Astrocyte (in vitro differentiated cells and primary cell): Measurements from ENCODE around the gene LCN10. TPM values are rescaled to one million over a fixed set of nuclear protein-coding genes. Genes with fewer than 3 reads are reported as not detected.

Experiments
- DNase-seq: peaks from one replicate; pipeline ENCODE4 v3.0.0-alpha.2; 2010; ENCODE audit warnings: low read depth
- FAIRE-seq: peaks from 2 replicates; lab custom pipeline; 2011; peaks lifted over from hg19 to GRCh38; lab: Jason Lieb, UNC
- H2AFZ ChIP-seq: 2 replicates; pipeline ENCODE4 v1.6.0; 2012; ENCODE audit warnings: low read depth, low read length, inconsistent platforms
- H3K27ac ChIP-seq: 2 replicates; pipeline ENCODE4 v1.5.1; 2011; ENCODE audit warnings: low read depth, low read length, inconsistent platforms
- H3K27me3 ChIP-seq: 2 replicates; pipeline ENCODE4 v1.6.0; 2011; ENCODE audit warnings: low read length, inconsistent platforms; ENCODE audit not compliant: insufficient read depth
- H3K36me3 ChIP-seq: 2 replicates; pipeline ENCODE4 v1.5.1; 2011; ENCODE audit warnings: low read length, inconsistent platforms; ENCODE audit not compliant: insufficient read depth
- H3K4me1 ChIP-seq: 2 replicates; pipeline ENCODE4 v1.5.1; 2011; ENCODE audit warnings: low read length, inconsistent platforms; ENCODE audit not compliant: insufficient read depth
- H3K4me2 ChIP-seq: 2 replicates; pipeline ENCODE4 v1.6.0; 2012; ENCODE audit warnings: low read length, inconsistent platforms
- H3K4me3 ChIP-seq: 2 replicates; pipeline ENCODE4 v1.5.1; 2011; ENCODE audit warnings: low read depth, mild to moderate bottlenecking, low read length, inconsistent platforms; ENCODE audit not compliant: insufficient read depth
- H3K79me2 ChIP-seq: 2 replicates; pipeline ENCODE4 v1.6.0; 2012; ENCODE audit warnings: mild to moderate bottlenecking, low read length, inconsistent platforms; ENCODE audit not compliant: insufficient read depth
- H3K9ac ChIP-seq: 2 replicates; pipeline ENCODE4 v1.6.0; 2012; ENCODE audit warnings: mild to moderate bottlenecking, low read length, inconsistent platforms
- H3K9me3 ChIP-seq: 2 replicates; pipeline ENCODE4 v1.5.1; 2012; ENCODE audit warnings: low read depth, mild to moderate bottlenecking, low read length, inconsistent platforms; ENCODE audit not compliant: insufficient read depth
- H4K20me1 ChIP-seq: 2 replicates; pipeline ENCODE4 v1.6.0; 2012; ENCODE audit warnings: low read length, inconsistent platforms; ENCODE audit not compliant: insufficient read depth
- H3K27ac Mint-ChIP-seq: one replicate; pipeline ENCODE4 v1.8.0; 2021; ENCODE audit warnings: mild to moderate bottlenecking, mixed read lengths; ENCODE audit not compliant: unreplicated experiment
- H3K27me3 Mint-ChIP-seq: one replicate; pipeline ENCODE4 v1.8.0; 2021; ENCODE audit warnings: low read depth, mixed read lengths; ENCODE audit not compliant: unreplicated experiment
- H3K36me3 Mint-ChIP-seq: one replicate; pipeline ENCODE4 v1.8.0; 2021; ENCODE audit warnings: low read depth, mixed read lengths; ENCODE audit not compliant: unreplicated experiment
- H3K4me1 Mint-ChIP-seq: one replicate; pipeline ENCODE4 v1.8.0; 2021; ENCODE audit warnings: low read depth, mixed read lengths; ENCODE audit not compliant: unreplicated experiment
- H3K4me3 Mint-ChIP-seq: one replicate; pipeline ENCODE4 v1.8.0; 2021; ENCODE audit warnings: mild to moderate bottlenecking, moderate library complexity, mixed read lengths; ENCODE audit not compliant: unreplicated experiment
- H3K9me3 Mint-ChIP-seq: one replicate; pipeline ENCODE4 v1.8.0; 2021; ENCODE audit warnings: mild to moderate bottlenecking, mixed read lengths; ENCODE audit not compliant: unreplicated experiment
- EZH2 ChIP-seq: IDR thresholded peaks from 2 replicates; pipeline ENCODE4 v1.6.1; 2012; ENCODE audit warnings: mild to moderate bottlenecking, low read length, inconsistent platforms; ENCODE audit not compliant: insufficient read depth
- total RNA-seq: library from RNA; stranded (reverse); gene quantifications from 2 replicates; pipeline ENCODE4 v1.2.1, GENCODE V29; 2021
- TF ChIP-seq, protein P1 (sequence below): IDR thresholded peaks from 2 replicates; pipeline ENCODE4 v1.5.1; 2011; ENCODE audit warnings: low read depth, mild to moderate bottlenecking, inconsistent platforms, low read length, moderate library complexity; ENCODE audit not compliant: insufficient read depth

LCN10 gene
- total RNA-seq, 1 donor from 2014 or later = not detected

GRCh38 chr9:136759436-136760325, 16.9 kb upstream of the LCN10 start:
- Mint-ChIP-seq H3K9me3 (peaks cover 7% of the 10 kb centered on the region), H3K27ac (no peak overlapping the region), H3K36me3 (peaks cover 3% of the 10 kb centered on the region), H3K27me3 (peaks cover 3% of the 10 kb centered on the region), H3K4me3 (no peak overlapping the region), H3K4me1 (no peaks in the 10 kb centered on the region)
- H4K20me1 ChIP-seq = no peaks in the 10 kb centered on the region
- H3K4me2 ChIP-seq = no peak overlapping the region
- no peak for DNase-seq
- no peak overlapping the region for H3K4me3 ChIP-seq
- H3K27ac ChIP-seq = no peak overlapping the region
- no peaks in the 10 kb centered on the region for H3K27me3 ChIP-seq
- H3K9me3 ChIP-seq = peaks cover 10% of the 10 kb centered on the region
- H2AFZ ChIP-seq = no peak overlapping the region
- no peak overlapping the region for H3K9ac ChIP-seq
- no peaks in the 10 kb centered on the region for H3K4me1 ChIP-seq
- FAIRE-seq = no peak
- no peak for TF ChIP-seq EZH2
- TF ChIP-seq, protein P1, sequence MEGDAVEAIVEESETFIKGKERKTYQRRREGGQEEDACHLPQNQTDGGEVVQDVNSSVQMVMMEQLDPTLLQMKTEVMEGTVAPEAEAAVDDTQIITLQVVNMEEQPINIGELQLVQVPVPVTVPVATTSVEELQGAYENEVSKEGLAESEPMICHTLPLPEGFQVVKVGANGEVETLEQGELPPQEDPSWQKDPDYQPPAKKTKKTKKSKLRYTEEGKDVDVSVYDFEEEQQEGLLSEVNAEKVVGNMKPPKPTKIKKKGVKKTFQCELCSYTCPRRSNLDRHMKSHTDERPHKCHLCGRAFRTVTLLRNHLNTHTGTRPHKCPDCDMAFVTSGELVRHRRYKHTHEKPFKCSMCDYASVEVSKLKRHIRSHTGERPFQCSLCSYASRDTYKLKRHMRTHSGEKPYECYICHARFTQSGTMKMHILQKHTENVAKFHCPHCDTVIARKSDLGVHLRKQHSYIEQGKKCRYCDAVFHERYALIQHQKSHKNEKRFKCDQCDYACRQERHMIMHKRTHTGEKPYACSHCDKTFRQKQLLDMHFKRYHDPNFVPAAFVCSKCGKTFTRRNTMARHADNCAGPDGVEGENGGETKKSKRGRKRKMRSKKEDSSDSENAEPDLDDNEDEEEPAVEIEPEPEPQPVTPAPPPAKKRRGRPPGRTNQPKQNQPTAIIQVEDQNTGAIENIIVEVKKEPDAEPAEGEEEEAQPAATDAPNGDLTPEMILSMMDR = no peak
- no peaks in the 10 kb centered on the region for H3K79me2 ChIP-seq
- H3K36me3 ChIP-seq = no peaks in the 10 kb centered on the region

DNA sequence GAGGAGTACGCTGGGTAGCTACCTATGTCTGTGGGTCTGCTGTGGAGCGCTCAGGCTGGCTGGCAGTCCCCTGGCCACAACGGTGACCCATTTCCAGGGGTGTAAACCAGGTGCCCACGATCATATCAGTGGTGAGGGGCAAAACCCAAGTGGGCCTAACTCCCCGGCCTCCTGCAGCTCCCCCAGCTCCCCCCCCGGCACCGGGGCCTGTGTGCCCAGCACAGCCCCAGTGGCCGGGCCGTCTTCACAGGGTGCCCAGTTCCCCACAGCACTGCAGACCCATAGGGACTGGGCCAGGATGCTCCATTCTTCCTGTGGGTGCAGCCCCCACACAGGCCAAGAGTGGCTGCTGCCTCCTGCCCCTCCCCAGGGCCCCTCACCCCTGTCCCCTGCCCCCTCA, 16.3 kb upstream of the LCN10 start:
- H3K4me2 ChIP-seq = no peak overlapping the region
- no peak for TF ChIP-seq EZH2
- TF ChIP-seq, protein P1 = no peak
- FAIRE-seq (no peak), DNase-seq (no peak)
- H3K79me2 ChIP-seq = no peaks in the 10 kb centered on the region
- no peak overlapping the region for H3K4me3 ChIP-seq
- H3K36me3 ChIP-seq = no peaks in the 10 kb centered on the region
- Mint-ChIP-seq H3K4me1 (no peaks in the 10 kb centered on the region), H3K27me3 (peaks cover 3% of the 10 kb centered on the region), H3K9me3 (peaks cover 7% of the 10 kb centered on the region), H3K36me3 (peaks cover 3% of the 10 kb centered on the region), H3K4me3 (no peak overlapping the region), H3K27ac (no peak overlapping the region)
- H2AFZ ChIP-seq = no peak overlapping the region
- no peak overlapping the region for H3K9ac ChIP-seq
- peaks cover 10% of the 10 kb centered on the region for H3K9me3 ChIP-seq
- no peaks in the 10 kb centered on the region for H3K4me1 ChIP-seq
- no peaks in the 10 kb centered on the region for H4K20me1 ChIP-seq
- H3K27me3 ChIP-seq = no peaks in the 10 kb centered on the region
- H3K27ac ChIP-seq = no peak overlapping the region

DNA sequence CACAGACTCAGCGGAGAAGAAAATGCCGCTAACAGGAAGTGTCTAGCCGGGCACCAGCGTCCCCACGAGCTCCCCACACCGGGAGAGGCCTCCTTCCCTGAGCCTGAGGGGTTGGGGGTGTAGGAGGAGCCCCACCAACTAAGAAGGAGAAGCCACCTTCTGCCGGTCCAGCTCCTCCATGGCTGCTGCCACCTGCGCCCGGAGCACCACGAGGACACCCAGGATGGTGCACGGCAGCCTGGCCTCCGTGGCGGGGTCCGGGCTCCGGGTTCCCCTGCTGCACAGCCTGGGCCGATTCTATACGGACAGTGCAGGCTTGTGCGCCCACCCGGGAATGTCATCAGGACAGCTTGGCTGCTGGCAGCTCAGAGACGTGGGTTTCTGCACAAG, 15.0 kb upstream of the LCN10 start:
- no peak overlapping the region for H2AFZ ChIP-seq
- H3K4me1 ChIP-seq = no peaks in the 10 kb centered on the region
- no peak overlapping the region for H3K27ac ChIP-seq
- peaks cover 3% of the 10 kb centered on the region for H3K27me3 ChIP-seq
- no peaks in the 10 kb centered on the region for H4K20me1 ChIP-seq
- H3K4me3 ChIP-seq = no peak overlapping the region
- Mint-ChIP-seq H3K27ac (no peak overlapping the region), H3K4me1 (no peaks in the 10 kb centered on the region), H3K9me3 (peaks cover 7% of the 10 kb centered on the region), H3K4me3 (no peak overlapping the region), H3K27me3 (peaks cover 3% of the 10 kb centered on the region), H3K36me3 (peaks cover 3% of the 10 kb centered on the region)
- peaks cover 10% of the 10 kb centered on the region for H3K9me3 ChIP-seq
- H3K4me2 ChIP-seq = no peak overlapping the region
- DNase-seq (no peak), FAIRE-seq (no peak)
- no peaks in the 10 kb centered on the region for H3K36me3 ChIP-seq
- no peak overlapping the region for H3K9ac ChIP-seq
- TF ChIP-seq, protein P1 = no peak
- TF ChIP-seq EZH2 = no peak
- no peaks in the 10 kb centered on the region for H3K79me2 ChIP-seq
